Hepatocyte (in vitro differentiated cells): ENCODE measurements around the gene MAPRE2.

Experiments used
- EZH2 ChIP-seq: fragments of 200-600 bp; sonication (generic); IDR thresholded peaks from 2 replicates; pipeline ENCODE4 v1.6.1; 2016; ENCODE audit warnings: antibody characterized with exemption, mild to moderate bottlenecking, borderline replicate concordance
- TF ChIP-seq, protein P1 (sequence below): fragments of 200-600 bp; sonication (generic); IDR thresholded peaks from 2 replicates; pipeline ENCODE4 v1.5.1; 2016; ENCODE audit warnings: antibody characterized with exemption, mild to moderate bottlenecking; ENCODE audit not compliant: poor library complexity

DNA sequence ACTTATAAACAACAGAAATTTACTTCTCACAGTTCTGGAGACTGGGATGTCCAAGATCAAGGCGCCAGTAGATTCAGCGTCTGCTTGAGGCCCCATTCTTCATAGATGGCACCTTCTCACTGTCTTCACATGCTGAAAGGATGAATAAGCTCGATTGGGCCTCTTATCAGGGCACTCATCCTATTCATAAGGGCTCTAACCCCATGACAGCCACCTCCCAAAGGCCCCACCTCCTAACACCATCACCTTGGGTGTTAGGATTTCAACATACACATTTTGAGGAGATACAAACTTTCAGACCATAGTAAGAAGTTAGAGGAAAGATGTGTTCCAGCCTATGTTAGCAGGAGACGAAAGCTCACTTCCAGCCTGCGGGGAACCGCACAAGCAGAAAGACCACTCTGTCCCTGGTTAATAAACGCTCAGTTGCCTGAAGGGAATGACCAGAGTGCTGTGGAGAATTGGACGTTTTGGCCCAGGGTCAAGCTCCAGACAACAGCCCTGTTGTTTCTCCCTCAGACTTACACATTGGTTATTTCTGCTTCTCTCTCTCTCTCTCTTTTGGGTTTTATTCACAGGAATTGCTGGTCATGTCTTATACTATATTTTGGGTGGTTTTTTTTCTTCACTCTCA is 90.3 kb downstream of the MAPRE2 start:
- TF ChIP-seq, protein P1, sequence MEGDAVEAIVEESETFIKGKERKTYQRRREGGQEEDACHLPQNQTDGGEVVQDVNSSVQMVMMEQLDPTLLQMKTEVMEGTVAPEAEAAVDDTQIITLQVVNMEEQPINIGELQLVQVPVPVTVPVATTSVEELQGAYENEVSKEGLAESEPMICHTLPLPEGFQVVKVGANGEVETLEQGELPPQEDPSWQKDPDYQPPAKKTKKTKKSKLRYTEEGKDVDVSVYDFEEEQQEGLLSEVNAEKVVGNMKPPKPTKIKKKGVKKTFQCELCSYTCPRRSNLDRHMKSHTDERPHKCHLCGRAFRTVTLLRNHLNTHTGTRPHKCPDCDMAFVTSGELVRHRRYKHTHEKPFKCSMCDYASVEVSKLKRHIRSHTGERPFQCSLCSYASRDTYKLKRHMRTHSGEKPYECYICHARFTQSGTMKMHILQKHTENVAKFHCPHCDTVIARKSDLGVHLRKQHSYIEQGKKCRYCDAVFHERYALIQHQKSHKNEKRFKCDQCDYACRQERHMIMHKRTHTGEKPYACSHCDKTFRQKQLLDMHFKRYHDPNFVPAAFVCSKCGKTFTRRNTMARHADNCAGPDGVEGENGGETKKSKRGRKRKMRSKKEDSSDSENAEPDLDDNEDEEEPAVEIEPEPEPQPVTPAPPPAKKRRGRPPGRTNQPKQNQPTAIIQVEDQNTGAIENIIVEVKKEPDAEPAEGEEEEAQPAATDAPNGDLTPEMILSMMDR, result no peak
- no peak for TF ChIP-seq EZH2
